Astrocyte (in vitro differentiated cells and primary cell): ENCODE measurements around the gene CPNE7.

Experiments
- EZH2 ChIP-seq: IDR thresholded peaks from 2 replicates; pipeline ENCODE4 v1.6.1; 2012; ENCODE audit warnings: mild to moderate bottlenecking, low read length, inconsistent platforms; ENCODE audit not compliant: insufficient read depth
- TF ChIP-seq, protein P1 (sequence below): IDR thresholded peaks from 2 replicates; pipeline ENCODE4 v1.5.1; 2011; ENCODE audit warnings: low read depth, mild to moderate bottlenecking, inconsistent platforms, low read length, moderate library complexity; ENCODE audit not compliant: insufficient read depth

- TF ChIP-seq, protein P1, sequence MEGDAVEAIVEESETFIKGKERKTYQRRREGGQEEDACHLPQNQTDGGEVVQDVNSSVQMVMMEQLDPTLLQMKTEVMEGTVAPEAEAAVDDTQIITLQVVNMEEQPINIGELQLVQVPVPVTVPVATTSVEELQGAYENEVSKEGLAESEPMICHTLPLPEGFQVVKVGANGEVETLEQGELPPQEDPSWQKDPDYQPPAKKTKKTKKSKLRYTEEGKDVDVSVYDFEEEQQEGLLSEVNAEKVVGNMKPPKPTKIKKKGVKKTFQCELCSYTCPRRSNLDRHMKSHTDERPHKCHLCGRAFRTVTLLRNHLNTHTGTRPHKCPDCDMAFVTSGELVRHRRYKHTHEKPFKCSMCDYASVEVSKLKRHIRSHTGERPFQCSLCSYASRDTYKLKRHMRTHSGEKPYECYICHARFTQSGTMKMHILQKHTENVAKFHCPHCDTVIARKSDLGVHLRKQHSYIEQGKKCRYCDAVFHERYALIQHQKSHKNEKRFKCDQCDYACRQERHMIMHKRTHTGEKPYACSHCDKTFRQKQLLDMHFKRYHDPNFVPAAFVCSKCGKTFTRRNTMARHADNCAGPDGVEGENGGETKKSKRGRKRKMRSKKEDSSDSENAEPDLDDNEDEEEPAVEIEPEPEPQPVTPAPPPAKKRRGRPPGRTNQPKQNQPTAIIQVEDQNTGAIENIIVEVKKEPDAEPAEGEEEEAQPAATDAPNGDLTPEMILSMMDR, result no peak
- no peak for TF ChIP-seq EZH2
Measured at GRCh38 chr16:89579351-89579750, 3.8 kb downstream of the CPNE7 start.
